Stimulated activated CD8-positive, alpha-beta memory T cell treated with anti-CD3 and anti-CD28 coated beads, Interleukin-7, amount 100 ng/mL, for 48 hours (primary cell): ENCODE measurements around the gene CDH4.

ENCODE experiments used
- DNase-seq, 2 donors: peaks; one replicate each; pipeline ENCODE4 v3.0.0-alpha.2; 2020; ENCODE audit warnings: low read depth in 1 of 2; ENCODE audit errors: extremely low read depth in 1 of 2

Gene CDH4

DNA sequence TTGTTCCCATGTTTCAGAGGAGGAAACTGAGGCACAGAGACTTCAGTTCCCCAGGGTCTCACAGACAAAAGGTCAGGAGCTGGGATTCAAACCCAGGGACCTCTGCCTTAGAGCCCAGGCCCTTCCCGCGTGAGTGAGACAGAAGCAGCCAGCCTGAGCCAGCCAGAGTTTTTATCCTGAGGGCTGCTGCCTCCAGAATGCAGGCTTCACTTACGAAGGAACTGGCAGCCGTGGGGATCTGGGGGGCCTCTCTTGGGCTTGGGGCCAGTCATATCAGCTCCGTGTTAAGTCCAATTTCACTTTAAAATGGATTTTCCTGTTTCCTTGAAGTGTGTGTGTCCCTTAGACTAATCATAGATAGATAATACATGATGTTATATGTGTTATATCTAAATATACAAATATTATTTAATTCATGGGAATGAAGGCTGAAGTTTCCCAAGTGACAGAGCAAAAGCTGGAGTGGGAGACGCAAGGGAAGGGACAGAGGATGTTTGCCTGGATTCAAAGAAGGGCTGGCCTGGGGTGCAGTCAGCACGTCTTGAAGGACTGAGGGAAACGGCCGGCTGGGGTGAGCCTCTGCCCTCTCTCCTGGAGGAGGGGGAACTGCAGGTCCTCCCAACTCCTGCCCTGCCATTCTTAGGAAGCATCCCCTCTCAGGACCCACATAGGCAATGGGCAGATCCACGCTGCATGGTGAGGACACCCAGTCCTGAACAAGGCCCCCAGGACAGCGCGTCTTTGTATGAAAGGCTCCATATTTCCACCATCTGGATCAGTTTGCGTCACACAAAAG lies 320.1 kb downstream of the CDH4 start:
- no peak for DNase-seq

DNA sequence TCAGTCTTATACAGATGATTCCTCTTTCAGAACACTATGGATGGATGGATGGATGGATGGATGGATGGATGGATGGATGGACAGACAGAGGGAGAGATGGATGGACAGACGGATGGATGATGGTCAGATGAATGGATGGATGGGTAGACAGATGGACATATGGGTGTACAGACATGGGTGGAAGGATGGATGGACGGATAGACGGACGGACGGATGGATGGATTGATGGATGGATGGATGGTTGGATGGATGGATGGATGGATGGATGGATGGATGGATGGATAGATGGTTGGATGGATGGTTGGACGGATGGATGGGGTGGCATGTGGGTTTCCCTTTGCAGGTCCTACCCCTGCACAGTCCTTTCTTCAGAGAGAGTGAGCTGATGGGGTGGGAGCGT lies 320.7 kb downstream of the CDH4 start:
- no peak for DNase-seq

DNA sequence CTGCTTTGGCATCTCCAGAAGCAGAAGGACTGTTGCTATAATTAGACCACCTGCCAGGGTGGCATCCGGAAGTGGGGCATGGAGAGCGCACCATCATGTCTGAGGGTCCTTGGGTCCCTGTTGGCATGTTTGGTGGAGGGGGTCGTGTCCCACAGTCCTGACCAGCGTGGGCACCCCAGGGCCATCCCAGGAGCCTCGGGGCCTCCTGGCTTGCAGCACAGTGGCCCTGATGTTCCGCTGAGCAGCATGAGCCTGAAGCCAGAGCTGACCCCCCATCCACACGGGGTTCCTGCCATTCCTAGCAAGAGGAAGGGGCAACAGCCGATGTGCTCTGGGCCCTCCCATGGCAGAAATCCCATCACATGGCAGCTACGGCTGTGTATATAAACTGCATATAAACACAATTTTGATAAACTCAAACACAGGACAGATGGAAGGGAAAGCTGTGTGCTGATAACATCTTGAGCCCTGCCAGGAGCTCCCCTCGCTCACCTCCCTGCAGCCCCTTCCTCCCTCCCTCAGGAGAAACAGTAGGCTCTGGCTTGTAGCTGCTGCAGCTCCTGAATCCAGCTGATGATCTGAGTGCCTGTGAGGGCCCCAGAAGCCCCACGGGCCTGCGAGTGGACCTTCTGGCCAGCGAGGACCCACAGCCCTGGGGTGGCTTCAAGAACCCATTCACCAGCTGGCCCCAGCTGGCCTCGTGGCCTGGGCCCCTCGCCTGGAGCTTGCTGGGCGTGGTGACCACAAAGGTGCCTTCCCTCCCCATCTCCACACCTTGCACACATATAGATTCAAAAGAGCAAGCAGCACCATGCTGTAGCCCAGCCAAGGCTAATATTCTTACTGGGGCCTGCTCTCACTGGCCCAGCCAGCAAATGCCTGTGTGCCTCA lies 321.6 kb downstream of the CDH4 start:
- DNase-seq, result no peak

DNA sequence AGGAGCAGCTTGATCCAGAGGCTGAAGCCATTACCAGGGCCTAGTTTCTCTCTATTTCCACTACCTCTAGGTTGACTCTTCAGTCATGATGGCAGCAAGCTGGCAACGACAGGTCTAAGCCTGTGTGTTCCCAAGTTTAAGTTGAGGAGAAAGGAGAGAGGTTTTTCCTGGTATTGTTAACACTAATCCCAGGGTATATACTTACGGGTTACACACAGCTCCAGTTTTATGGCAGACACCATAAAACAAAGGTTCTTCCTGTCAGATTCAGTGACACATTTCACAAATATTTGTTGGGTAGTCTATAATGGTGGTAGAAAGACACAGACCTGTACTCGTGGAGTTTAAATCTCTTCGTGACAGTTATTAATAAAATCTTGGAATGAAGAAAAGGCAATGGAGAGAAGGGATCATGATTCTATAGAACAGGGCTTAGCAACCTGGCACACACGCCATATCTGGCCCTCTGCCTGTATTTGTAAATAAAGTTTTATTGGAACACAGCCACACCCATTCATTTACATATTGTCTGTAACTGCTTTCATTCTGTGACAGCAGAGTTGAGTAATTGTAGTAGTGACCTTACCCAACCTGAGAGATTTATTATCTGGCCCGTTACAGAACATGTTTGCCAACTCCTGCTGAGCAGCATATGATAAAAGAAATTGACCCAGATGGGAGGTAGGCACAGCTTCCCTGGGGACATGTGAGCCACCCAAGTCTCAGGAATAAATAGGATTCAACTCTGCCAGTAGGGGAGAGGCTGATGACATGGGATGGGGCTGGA lies 323.3 kb downstream of the CDH4 start:
- DNase-seq, result no peak

DNA sequence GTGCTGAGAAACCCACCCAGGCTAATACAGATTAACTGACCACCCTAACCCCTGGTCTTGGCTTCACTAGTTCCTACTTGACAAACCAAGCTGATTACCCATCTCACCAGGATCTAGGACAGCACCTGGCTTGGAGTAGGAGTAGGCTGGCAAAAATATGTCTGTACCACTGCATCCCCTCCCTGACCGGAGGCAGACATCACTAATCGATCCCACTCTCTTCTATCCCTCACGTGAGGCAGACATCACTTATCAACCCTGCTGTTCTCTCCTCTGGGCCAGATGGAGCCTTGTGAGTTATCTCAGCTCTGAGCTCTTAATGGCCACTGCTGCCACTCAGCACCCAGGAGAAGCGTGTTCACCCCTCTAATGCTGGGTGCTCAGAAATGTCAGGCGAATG lies 324.3 kb downstream of the CDH4 start:
- no peak for DNase-seq

DNA sequence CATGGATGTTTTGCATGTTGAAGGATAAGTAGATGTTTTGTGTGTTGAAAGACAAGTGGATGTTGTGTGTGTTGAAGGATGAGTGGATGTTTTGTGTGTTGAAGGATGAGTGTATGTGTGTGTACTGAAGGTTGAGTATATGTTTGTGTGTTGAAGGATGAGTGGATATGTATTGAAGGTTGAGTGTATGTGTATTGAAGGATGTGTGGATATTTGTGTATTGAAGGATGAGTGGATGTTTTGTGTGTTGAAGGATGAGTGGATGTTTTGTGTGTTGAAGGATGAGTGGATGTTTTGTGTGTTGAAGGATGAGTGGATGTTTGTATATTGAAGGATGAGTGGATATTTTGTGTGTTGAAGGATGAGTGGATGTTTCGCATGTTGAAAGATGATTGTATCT lies 325.0 kb downstream of the CDH4 start:
- no peak for DNase-seq

DNA sequence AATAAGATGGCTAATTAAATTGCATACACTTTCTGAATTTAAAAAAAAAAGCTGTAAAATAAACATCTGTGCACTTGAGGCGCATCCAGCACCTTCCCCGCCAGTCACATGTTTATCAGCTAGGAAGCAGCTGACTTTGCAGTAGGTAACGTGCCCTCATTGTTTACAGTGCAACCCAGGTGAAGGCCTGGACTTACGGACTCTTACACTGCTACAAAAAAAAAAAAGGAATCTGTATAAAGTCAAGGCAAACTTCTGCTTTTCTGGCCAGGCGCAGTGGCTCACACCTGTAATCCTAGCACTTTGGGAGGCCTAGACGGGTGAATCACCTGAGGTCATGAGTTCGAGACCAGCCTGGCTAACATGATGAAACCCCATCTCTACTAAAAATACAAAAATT lies 327.8 kb downstream of the CDH4 start:
- no peak for DNase-seq

DNA sequence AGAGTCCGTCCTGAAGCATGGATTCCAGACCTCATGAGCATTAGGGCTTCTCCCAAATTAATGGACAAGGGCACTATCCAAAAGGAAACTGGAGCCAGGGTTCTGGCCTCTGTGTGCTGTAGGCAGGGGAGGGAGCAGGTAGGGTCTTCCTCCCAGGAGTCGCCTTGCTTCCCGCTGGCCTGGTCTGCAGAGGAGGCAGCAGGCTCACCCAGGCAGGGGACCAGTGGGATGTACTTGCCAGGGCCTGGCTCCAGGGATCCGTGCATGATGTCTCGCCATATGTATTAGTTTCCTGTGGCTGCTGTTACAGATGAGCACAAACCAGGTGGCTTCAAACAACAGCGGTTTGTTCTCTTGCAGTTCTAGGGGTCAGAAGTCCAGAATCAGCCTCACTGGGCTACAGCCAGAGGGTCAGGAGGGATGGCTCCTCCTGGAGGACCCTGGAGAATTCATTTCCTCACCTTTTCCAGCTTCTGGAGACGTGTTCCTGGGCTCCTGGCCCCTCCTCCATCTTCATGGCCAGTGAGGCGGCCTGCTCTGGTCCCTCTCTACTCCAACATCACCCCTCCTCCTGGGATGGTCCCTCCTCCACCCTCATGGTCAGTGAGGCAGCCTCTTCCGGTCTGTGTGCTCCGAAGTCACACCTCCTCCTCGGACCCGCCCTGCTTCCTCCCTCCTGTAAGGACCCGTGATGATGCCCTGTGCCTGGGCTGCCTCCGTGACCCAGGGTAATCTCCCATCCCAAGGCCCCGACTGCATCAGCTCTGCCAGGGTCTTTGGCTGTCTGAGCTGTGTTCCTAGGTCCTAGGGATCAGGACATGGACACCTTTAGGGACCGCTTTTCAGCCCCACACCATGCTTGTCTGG lies 329.1 kb downstream of the CDH4 start:
- no peak for DNase-seq

DNA sequence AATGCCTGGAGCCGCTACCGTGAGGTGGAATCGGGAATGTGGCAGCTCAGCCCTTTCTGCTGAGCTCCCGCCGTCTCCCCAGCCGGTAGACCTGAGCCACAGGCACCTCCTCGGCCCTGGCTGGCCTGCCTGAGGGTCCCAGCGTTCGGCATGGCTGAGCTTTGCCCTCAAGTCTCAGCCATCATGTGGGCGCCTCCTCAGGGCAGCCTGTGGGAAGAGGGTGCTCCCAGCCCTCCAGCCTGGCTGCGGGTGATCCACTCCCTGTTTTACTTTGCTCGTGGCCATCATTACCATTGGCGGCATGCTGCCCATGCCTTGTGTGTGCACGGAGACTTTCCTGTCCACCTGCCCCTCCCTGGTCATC lies 329.7 kb downstream of the CDH4 start:
- DNase-seq, result no peak

DNA sequence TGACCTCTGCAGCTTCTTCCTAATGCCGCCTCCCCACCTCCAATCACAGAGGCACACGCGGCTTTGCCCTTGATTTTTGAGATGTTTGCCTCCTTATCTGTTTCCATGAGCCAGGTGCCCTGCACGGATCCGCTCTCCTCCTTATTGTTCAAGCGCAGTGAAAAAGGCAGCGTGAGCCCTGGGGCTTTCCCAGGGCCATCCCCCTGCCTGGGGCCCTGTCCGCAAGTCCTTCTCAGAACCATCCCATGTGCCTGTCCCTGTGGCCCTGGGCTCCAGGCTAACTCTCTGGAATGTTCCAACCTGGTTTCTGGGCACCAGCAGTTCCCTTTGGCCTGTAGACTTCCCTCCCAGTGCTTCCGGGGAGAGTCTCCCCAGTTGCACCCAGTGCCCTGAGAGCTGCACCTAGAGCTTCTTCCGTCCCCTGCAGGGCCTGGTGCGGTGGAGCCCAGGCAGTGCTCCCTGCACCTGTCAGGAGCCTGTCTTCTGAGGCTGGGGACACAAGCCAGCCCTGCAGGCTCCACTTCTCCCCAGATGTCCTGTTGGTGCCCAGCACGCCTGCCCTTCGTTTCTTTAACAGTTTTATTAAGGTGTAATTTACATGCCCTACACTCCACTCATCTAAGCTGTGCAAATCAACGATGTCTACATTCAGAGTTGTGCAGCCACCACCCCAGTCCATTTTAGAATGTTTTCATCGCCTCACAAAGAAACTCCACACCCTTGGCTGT lies 330.3 kb downstream of the CDH4 start:
- DNase-seq, result no peak

DNA sequence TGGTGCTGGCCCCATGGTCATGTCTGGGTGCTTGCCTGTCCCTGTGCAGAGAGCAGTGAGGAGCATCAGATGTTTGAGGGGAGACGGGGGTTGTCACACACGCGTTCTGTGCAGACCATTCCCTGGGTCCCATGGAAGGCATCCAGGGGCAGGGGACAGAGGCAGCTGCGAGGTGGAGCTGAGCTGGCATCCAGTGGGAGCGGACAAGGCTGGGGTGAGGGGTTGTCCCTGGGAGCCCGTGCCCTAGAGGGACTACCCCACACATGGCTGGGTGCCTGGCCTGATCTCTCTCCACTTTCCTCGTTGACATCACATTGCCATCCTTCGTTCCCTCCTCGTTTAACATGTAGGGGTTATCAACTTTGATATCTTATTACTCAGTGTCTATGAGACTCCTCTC lies 331.3 kb downstream of the CDH4 start:
- no peak for DNase-seq

DNA sequence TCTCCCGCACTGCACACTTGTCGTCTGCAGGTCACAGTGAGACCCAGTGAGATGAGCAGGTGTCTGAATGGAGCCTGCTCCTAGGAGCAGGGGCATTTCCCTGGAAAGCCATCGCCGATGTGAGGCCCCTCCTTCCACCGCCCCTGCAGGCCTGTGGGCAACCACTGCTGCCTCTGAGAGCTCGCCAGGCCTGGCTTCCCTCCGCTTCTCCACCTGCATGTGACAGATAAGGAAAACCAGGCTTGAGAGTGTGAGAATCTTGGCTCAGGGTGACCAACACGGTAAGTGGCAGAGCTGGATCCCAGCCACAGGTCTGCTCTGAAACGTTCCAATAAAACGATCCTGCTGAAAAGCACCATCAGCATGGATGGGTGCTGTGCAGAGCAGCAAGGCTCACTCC lies 332.8 kb downstream of the CDH4 start:
- DNase-seq, result no peak

DNA sequence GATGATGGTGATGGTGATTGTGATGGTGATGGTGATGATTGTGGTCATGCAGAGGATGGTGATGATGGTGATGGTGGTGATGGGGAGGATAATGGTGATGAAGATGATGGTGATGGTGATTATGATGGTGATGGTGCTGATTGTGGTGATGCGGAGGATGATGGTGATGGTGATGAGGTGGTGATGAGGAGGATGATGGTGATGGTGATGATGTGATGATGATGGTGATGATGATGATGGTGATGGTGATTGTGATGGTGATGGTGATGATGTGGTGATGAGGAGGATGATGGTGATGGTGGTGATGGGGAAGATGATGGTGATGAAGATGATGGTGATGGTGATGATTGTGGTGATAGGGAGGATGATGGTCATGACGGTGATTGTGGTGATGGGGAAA lies 333.7 kb downstream of the CDH4 start:
- DNase-seq, result no peak

DNA sequence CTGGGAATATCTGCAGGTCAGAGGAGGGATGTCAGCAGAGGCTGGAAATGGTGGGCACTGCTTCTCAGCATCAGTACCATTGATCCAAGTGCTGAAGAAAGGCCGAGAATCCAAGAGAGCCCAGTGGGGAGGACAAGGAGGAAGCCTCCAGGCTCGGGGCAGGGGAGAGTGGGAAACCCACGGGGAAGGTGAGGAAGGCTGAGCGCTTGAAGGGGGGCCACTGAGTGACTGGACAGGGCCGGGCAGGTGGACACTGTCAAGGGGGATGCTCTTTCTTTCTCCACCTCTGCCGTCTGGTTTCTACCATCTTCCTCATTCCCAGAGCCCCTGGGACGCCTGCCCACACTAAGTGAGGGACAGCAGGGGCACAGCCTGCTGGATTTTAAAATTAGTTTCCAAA lies 335.0 kb downstream of the CDH4 start:
- DNase-seq, result no peak

DNA sequence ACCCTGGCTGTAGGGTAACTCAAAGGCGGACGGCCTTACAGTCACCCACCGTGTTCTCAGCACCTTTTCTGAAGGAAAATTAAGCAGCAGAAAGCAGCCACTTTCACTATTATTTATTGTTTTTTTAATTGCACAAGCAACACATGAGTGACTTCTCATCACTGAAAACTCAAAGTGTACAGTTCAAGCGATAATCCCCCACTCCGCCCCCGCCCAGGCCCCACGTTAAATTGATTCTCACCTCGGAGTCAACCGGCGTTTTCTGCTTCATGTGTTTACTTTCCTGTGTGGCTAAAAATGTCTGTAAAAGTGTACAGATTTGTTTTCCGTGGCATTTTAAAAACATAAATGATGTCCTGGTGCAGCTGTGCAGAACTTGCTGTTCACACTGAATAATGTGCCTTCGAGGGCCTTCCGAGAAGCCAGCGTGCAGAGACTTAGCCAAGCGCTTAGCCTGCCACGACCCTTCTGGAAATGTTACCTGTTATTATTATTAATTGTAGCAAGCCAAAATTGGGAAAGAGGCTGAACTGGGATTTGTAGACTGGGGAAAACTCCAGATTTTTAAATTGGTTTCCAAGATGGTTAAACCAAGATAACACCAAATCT lies 335.7 kb downstream of the CDH4 start:
- no peak for DNase-seq

DNA sequence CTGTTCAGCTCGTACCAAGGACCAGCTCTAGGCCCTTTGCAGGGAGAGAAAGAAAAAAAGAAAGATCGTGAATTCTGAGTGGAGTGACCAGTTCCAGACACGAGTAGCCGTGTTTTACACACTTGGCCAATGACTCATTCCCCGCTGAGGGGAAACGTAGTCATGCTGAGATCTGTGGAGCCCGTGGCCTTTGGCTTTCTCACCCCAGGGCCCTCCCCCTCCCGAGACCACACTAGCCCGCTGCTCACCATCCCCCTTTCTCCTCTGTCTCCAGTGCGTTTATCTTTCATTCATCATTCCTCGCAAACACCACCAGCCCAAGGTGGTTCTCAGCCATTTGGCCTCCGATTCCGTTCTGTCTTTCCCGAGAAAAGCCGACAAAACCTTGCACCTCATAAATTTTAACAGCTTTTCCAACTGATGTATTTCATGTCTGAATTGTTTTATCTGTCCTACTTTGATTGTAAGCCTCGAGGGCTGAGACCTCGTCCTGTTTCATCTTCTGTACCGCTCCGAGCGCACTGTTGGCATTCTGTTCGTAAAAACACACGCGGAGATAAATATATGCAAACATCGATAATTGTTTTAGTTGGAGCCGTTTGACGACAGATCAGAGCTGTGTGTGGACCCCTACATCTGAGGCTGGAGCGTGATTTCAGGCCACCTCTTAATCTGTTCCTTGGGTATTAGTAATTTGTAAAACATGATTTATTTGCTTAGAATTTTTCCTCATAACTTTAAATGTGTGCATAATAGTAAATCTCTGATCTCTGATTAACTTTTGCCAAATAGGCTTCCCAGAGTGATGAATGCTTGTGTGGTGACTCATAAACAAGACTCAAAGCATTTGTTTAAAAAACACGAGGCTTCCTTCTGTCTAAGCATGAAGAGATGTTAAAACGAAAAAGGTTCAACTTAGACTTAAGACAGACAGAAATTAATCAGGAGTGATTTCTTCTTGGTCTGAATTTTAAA lies 336.6 kb downstream of the CDH4 start:
- DNase-seq, result no peak

DNA sequence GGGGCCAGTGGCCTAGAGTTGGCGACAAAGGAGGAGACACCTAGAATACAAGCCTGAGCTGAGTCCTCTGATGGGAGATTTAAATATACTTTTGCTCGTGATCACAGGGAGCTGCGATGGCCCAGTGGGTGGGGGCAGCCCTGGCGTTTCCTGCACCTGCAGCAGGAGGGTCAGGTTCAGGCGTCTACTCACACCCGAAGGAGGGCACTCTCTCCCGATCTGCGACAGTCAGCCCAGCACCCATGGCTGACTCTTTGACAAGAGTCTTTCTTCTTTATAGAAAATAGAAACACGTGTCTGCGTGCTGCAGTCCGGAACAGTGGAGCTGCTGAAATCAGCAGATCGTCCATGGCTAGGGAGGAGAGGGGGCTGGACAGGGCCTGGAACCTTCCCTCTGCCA lies 338.2 kb downstream of the CDH4 start:
- DNase-seq, result no peak

DNA sequence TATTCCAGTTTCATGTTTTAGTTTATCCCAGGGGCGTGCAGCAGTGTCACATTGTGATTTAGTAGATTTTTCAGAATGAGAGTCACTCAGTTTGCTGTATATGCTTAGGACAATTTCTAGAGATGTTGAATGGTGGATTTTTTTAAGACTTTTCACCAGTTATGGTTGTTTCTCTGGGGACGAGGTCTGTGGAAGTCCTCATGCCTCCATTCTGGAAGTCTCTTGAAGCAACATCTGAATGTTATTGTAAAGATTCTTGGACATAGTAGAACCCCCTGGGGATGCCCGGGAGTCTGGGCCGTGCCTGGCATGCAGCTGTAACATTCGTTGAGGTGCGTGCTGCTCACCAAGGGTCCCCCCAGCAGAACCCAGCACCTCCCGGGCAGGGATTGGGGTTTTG lies 341.5 kb downstream of the CDH4 start:
- DNase-seq, result no peak
